GM12878 (cell line): ENCODE results near the gene SLC11A1. TPM values are rescaled to one million over a fixed set of nuclear protein-coding genes. Genes with fewer than 3 reads are reported as not detected.

ENCODE experiments used
- BHLHE40 ChIP-seq, 2 experiments: fragments of 450-650 bp in 1 of 2; IDR thresholded peaks; 2 replicates each; pipeline ENCODE4 v1.6.1; 2011 to 2017; ENCODE audit warnings: low read depth in 2 of 2, borderline replicate concordance in 1 of 2, improper control_type of control experiment in 1 of 2, low read length in 1 of 2, mild to moderate bottlenecking in 1 of 2
- BMI1 ChIP-seq: fragments of 450-650 bp; IDR thresholded peaks from 2 replicates; pipeline ENCODE4 v1.6.1; 2016; ENCODE audit warnings: mild to moderate bottlenecking, moderate library complexity, borderline replicate concordance
- CBX5 ChIP-seq: sonication (generic); IDR thresholded peaks from 2 replicates; pipeline ENCODE4 v1.6.1; 2016; ENCODE audit warnings: low read depth, moderate library complexity, mild to moderate bottlenecking, inconsistent platforms
- FOS ChIP-seq: IDR thresholded peaks from 3 replicates; pipeline ENCODE4 v1.6.1; 2011; ENCODE audit warnings: borderline replicate concordance; ENCODE audit not compliant: insufficient read length; ENCODE audit errors: extremely low read depth
- FOXK2 ChIP-seq: fragments of 450-650 bp; IDR thresholded peaks from 2 replicates; pipeline ENCODE4 v1.6.1; 2017; ENCODE audit warnings: mild to moderate bottlenecking, moderate library complexity
- HDAC6 ChIP-seq: fragments of 200-600 bp; sonication (generic); IDR thresholded peaks from one replicate; pipeline ENCODE4 v1.8.0; 2017; ENCODE audit warnings: antibody characterized with exemption; ENCODE audit not compliant: unreplicated experiment
- KLF5 ChIP-seq: fragments of 450-650 bp; IDR thresholded peaks from 2 replicates; pipeline ENCODE4 v1.6.1; 2014; ENCODE audit warnings: mild to moderate bottlenecking; ENCODE audit not compliant: partially characterized antibody
- LARP7 ChIP-seq: fragments of 450-650 bp; IDR thresholded peaks from 2 replicates; pipeline ENCODE4 v1.6.1; 2017; ENCODE audit warnings: mild to moderate bottlenecking
- NR2C2 ChIP-seq: IDR thresholded peaks from 2 replicates; pipeline ENCODE4 v1.6.1; 2011; ENCODE audit warnings: borderline replicate concordance, low read depth; ENCODE audit not compliant: control insufficient read depth, insufficient read length
- RB1 ChIP-seq: fragments of 450-650 bp; formaldehyde crosslinking; IDR thresholded peaks from 2 replicates; pipeline ENCODE4 v1.6.1; 2017; ENCODE audit warnings: mild to moderate bottlenecking, borderline replicate concordance
- RBBP5 ChIP-seq: fragments of 200-600 bp; sonication (generic); conservative IDR thresholded peaks from 2 replicates; pipeline ENCODE4 v1.6.1; 2016
- SKIL ChIP-seq: fragments of 450-650 bp; IDR thresholded peaks from 2 replicates; pipeline ENCODE4 v1.6.1; 2017; ENCODE audit warnings: mild to moderate bottlenecking, low read depth, inconsistent platforms; ENCODE audit not compliant: poor library complexity, severe bottlenecking
- SMARCA5 ChIP-seq: fragments of 450-650 bp; IDR thresholded peaks from 2 replicates; pipeline ENCODE4 v1.6.1; 2017; ENCODE audit warnings: mild to moderate bottlenecking
- SREBF1 ChIP-seq: IDR thresholded peaks from 2 replicates; pipeline ENCODE4 v1.6.1; 2012; ENCODE audit warnings: mild to moderate bottlenecking, low read length
- SRF ChIP-seq, 2 experiments: IDR thresholded peaks; 2 replicates each; pipeline ENCODE4 v1.6.1; 2011; ENCODE audit warnings: low read depth in 2 of 2, low read length in 2 of 2, mild to moderate bottlenecking in 1 of 2, moderate library complexity in 1 of 2
- TARDBP ChIP-seq: IDR thresholded peaks from 2 replicates; pipeline ENCODE4 v1.6.1; 2016; ENCODE audit warnings: borderline replicate concordance
- USF1 ChIP-seq: IDR thresholded peaks from 2 replicates; pipeline ENCODE4 v1.6.1; 2011; ENCODE audit warnings: borderline replicate concordance, low read depth, mild to moderate bottlenecking, moderate library complexity, mixed read lengths, low read length; ENCODE audit not compliant: insufficient read depth; ENCODE audit errors: extremely low read length
- ZNF207 ChIP-seq: fragments of 450-650 bp; IDR thresholded peaks from 2 replicates; pipeline ENCODE4 v1.6.1; 2014; ENCODE audit warnings: antibody characterized with exemption, mild to moderate bottlenecking, borderline replicate concordance
- ZNF217 ChIP-seq: fragments of 450-650 bp; IDR thresholded peaks from 2 replicates; pipeline ENCODE4 v1.6.1; 2017; ENCODE audit warnings: antibody characterized with exemption, mild to moderate bottlenecking
- ZSCAN29 ChIP-seq: fragments of 450-650 bp; IDR thresholded peaks from 2 replicates; pipeline ENCODE4 v1.6.1; 2017; ENCODE audit warnings: mild to moderate bottlenecking, moderate library complexity
- polyA plus RNA-seq, 11 experiments: library from polyadenylated mRNA; depleted of rRNA in 4 of 11; unstranded in 6 of 11; stranded (reverse) in 5 of 11; fragments of >200 nt; fragmentation: Nextera tagmentation in 4 of 11; fragmentation: Illumina TruSeq in 1 of 11; extraction: Ambion mirVana in 4 of 11; extraction: Trizol in 1 of 11; gene quantifications; 1 replicate in 1 of 11; 2 replicates in 10 of 11; pipeline versions ENCODE4 v1.2.1 to v1.2.3, GENCODE V29; 2011 to 2016; ENCODE audit warnings: inconsistent platforms in 2 of 11, missing spikeins in 2 of 11, low read depth in 1 of 11
- total RNA-seq, 4 experiments: library from RNA; depleted of rRNA in 3 of 4; stranded (reverse); fragments of >200 nt in 3 of 4; fragmentation: Illumina TruSeq in 1 of 4; extraction: Trizol in 1 of 4; gene quantifications; 2 replicates each; pipeline versions ENCODE4 v1.2.1 to v1.2.3, GENCODE V29; 2013 to 2021
- TF ChIP-seq, protein P1 (sequence below): fragments of 450-650 bp; IDR thresholded peaks from 2 replicates; pipeline ENCODE4 v1.6.1; 2017; ENCODE audit warnings: low read depth, mild to moderate bottlenecking, moderate library complexity
- TF ChIP-seq, protein P2 (sequence below): IDR thresholded peaks from 2 replicates; pipeline ENCODE4 v1.6.1; 2012; ENCODE audit warnings: mild to moderate bottlenecking, low read depth, low read length

The SLC11A1 gene
- total and polyA plus RNA-seq, 10 of the 15 experiments (the other 5 are each of a cell fraction or from before 2014, with no cell fraction given) = 0.03 to 0.38 (median 0.12) TPM

- no peak for TF ChIP-seq ZSCAN29
- TF ChIP-seq CBX5 = no peak
- no peak for TF ChIP-seq HDAC6
- no peak for TF ChIP-seq FOS
- peak; percentile 47; the same call in 1 of the 2 replicates for TF ChIP-seq LARP7
- TF ChIP-seq USF1 = no peak
- no peak for TF ChIP-seq BMI1
- no peak; the same call in 1 of the 2 replicates for TF ChIP-seq ZNF207
- peak; percentile 95 for TF ChIP-seq SMARCA5
- peak in 1 of 2 experiments; percentile 21; a peak in 1 of 4 replicates for TF ChIP-seq BHLHE40 (IDR thresholded peaks at IDR 0.05; ENCODE audit: borderline replicate concordance in 1 of 2, low read depth in 2 of 2, low read length in 1 of 2)
- peak; percentile 98 for TF ChIP-seq SRF (IDR thresholded peaks at IDR 0.05; ENCODE audit: low read depth in 2 of 2, low read length in 2 of 2)
- TF ChIP-seq RBBP5 = no peak
- TF ChIP-seq SREBF1 = no peak
- TF ChIP-seq NR2C2 = no peak
- no peak for TF ChIP-seq FOXK2
- TF ChIP-seq, protein P1, sequence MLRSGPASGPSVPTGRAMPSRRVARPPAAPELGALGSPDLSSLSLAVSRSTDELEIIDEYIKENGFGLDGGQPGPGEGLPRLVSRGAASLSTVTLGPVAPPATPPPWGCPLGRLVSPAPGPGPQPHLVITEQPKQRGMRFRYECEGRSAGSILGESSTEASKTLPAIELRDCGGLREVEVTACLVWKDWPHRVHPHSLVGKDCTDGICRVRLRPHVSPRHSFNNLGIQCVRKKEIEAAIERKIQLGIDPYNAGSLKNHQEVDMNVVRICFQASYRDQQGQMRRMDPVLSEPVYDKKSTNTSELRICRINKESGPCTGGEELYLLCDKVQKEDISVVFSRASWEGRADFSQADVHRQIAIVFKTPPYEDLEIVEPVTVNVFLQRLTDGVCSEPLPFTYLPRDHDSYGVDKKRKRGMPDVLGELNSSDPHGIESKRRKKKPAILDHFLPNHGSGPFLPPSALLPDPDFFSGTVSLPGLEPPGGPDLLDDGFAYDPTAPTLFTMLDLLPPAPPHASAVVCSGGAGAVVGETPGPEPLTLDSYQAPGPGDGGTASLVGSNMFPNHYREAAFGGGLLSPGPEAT = peak; percentile 74; the same call in 1 of the 2 replicates
- TF ChIP-seq RB1 = no peak
- TF ChIP-seq ZNF217 = peak; percentile 58; the same call in 1 of the 2 replicates
- TF ChIP-seq KLF5 = no peak
- no peak for TF ChIP-seq TARDBP
- TF ChIP-seq SKIL = no peak
- TF ChIP-seq, protein P2, sequence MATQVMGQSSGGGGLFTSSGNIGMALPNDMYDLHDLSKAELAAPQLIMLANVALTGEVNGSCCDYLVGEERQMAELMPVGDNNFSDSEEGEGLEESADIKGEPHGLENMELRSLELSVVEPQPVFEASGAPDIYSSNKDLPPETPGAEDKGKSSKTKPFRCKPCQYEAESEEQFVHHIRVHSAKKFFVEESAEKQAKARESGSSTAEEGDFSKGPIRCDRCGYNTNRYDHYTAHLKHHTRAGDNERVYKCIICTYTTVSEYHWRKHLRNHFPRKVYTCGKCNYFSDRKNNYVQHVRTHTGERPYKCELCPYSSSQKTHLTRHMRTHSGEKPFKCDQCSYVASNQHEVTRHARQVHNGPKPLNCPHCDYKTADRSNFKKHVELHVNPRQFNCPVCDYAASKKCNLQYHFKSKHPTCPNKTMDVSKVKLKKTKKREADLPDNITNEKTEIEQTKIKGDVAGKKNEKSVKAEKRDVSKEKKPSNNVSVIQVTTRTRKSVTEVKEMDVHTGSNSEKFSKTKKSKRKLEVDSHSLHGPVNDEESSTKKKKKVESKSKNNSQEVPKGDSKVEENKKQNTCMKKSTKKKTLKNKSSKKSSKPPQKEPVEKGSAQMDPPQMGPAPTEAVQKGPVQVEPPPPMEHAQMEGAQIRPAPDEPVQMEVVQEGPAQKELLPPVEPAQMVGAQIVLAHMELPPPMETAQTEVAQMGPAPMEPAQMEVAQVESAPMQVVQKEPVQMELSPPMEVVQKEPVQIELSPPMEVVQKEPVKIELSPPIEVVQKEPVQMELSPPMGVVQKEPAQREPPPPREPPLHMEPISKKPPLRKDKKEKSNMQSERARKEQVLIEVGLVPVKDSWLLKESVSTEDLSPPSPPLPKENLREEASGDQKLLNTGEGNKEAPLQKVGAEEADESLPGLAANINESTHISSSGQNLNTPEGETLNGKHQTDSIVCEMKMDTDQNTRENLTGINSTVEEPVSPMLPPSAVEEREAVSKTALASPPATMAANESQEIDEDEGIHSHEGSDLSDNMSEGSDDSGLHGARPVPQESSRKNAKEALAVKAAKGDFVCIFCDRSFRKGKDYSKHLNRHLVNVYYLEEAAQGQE = no peak
Measured at GRCh38 chr2:218397820-218398436, 15.9 kb downstream of the SLC11A1 start (continued).
